NCI-H2107 treated with DMSO at 0.1 percent for 48 hours (cell line): ENCODE results near the gene BNIP1.
"Not testable (repeated sequence)": the region's sequence is repeated elsewhere in the genome, so short reads cannot be mapped to it uniquely, and the experiment has no call there.

ENCODE experiments used
- DNase-seq: peaks from one replicate; lab custom pipeline; 2025; ENCODE audit not compliant: unreplicated experiment; lab: John Stamatoyannopoulos, UW

Gene BNIP1

GRCh38 chr5:173144200-173145176 is at the start of gene BNIP1:
Gene BNIP1 (plus strand): TSS chr5:173144531. CDS start chr5:173144546, 15 bp downstream.
- peak; percentile 80 for DNase-seq

GRCh38 chr5:173098787-173099186 is 45.5 kb upstream of the BNIP1 start:
- DNase-seq: no peak

GRCh38 chr5:173099461-173099860 is 44.9 kb upstream of the BNIP1 start:
- no peak for DNase-seq

- no peak for DNase-seq
Measured at GRCh38 chr5:173101245-173101644, 43.1 kb upstream of the BNIP1 start.

GRCh38 chr5:173103411-173103810 is 40.9 kb upstream of the BNIP1 start:
- DNase-seq: no peak

GRCh38 chr5:173108914-173109313 is 35.4 kb upstream of the BNIP1 start:
- no peak for DNase-seq

- DNase-seq: no peak
Measured at GRCh38 chr5:173114536-173114935, 29.8 kb upstream of the BNIP1 start.

GRCh38 chr5:173119719-173120118 is 24.6 kb upstream of the BNIP1 start:
- DNase-seq: no peak

- no peak for DNase-seq
Measured at GRCh38 chr5:173123416-173123815, 20.9 kb upstream of the BNIP1 start.

- not testable (repeated sequence) for DNase-seq
Measured at GRCh38 chr5:173132166-173132565, 12.2 kb upstream of the BNIP1 start.

GRCh38 chr5:173138707-173139106 is 5.6 kb upstream of the BNIP1 start:
- DNase-seq: no peak

- DNase-seq: no peak
Measured at GRCh38 chr5:173139631-173140030, 4.7 kb upstream of the BNIP1 start.

GRCh38 chr5:173140769-173141168 is 3.6 kb upstream of the BNIP1 start:
- no peak for DNase-seq

GRCh38 chr5:173143567-173143966 is 764 bp upstream of the BNIP1 start:
- DNase-seq: no peak

GRCh38 chr5:173148354-173148753 is 4.0 kb downstream of the BNIP1 start:
- no peak for DNase-seq

- no peak for DNase-seq
Measured at GRCh38 chr5:173152547-173152946, 8.2 kb downstream of the BNIP1 start.

- DNase-seq: no peak
Measured at GRCh38 chr5:173153842-173154241, 9.5 kb downstream of the BNIP1 start.

- not testable (repeated sequence) for DNase-seq
Measured at GRCh38 chr5:173154619-173155018, 10.3 kb downstream of the BNIP1 start.

- DNase-seq: no peak
Measured at GRCh38 chr5:173155912-173156311, 11.6 kb downstream of the BNIP1 start.

GRCh38 chr5:173158366-173158765 is 14.0 kb downstream of the BNIP1 start:
- DNase-seq: no peak

GRCh38 chr5:173159256-173159655 is 14.9 kb downstream of the BNIP1 start:
- DNase-seq: no peak

GRCh38 chr5:173161148-173161547 is 16.8 kb downstream of the BNIP1 start:
- DNase-seq: no peak

- no peak for DNase-seq
Measured at GRCh38 chr5:173163219-173163618, 18.9 kb downstream of the BNIP1 start.
